Osteoblast (primary cell): ENCODE measurements around the gene KCTD21. TPM values are rescaled to one million over a fixed set of nuclear protein-coding genes. Genes with fewer than 3 reads are reported as not detected.

Experiments used
- DNase-seq: peaks from one replicate; pipeline ENCODE4 v3.0.0; 2011; ENCODE audit warnings: low spot score, mixed read lengths; ENCODE audit not compliant: insufficient read length; ENCODE audit errors: missing footprints
- H2AFZ ChIP-seq: 2 replicates; pipeline ENCODE4 v1.6.0; 2011; ENCODE audit warnings: mild to moderate bottlenecking, low read length
- H3K27ac ChIP-seq: 2 replicates; pipeline ENCODE4 v1.5.1; 2011; ENCODE audit warnings: mild to moderate bottlenecking, low read depth, low read length, moderate library complexity
- H3K27me3 ChIP-seq: 2 replicates; pipeline ENCODE4 v1.6.0; 2012; ENCODE audit warnings: mild to moderate bottlenecking, control low read depth, inconsistent platforms, low read length, moderate library complexity; ENCODE audit not compliant: insufficient read depth
- H3K36me3 ChIP-seq: 2 replicates; pipeline ENCODE4 v1.5.1; 2011; ENCODE audit warnings: mild to moderate bottlenecking, low read length, control low read depth, moderate library complexity; ENCODE audit not compliant: insufficient read depth
- H3K4me1 ChIP-seq: 2 replicates; pipeline ENCODE4 v1.5.1; 2011; ENCODE audit warnings: mild to moderate bottlenecking, low read length, control low read depth, moderate library complexity; ENCODE audit not compliant: insufficient read depth
- H3K4me2 ChIP-seq: 2 replicates; pipeline ENCODE4 v1.6.0; 2011; ENCODE audit warnings: mild to moderate bottlenecking, low read length; ENCODE audit not compliant: insufficient read depth
- H3K4me3 ChIP-seq: fragments of 200-600 bp; sonication (generic); 3 replicates; pipeline ENCODE4 v1.5.1; 2012; ENCODE audit warnings: mild to moderate bottlenecking, low read length, inconsistent platforms; ENCODE audit not compliant: insufficient read depth
- H3K79me2 ChIP-seq: 2 replicates; pipeline ENCODE4 v1.6.0; 2012; ENCODE audit warnings: mild to moderate bottlenecking, low read length, control low read depth, inconsistent platforms; ENCODE audit not compliant: insufficient read depth
- H3K9me3 ChIP-seq: 2 replicates; pipeline ENCODE4 v1.5.1; 2011; ENCODE audit warnings: low read depth, low read length, control low read depth
- H4K20me1 ChIP-seq: 2 replicates; pipeline ENCODE4 v1.6.0; 2012; ENCODE audit warnings: mild to moderate bottlenecking, low read length, control low read depth; ENCODE audit not compliant: insufficient read depth
- total RNA-seq: library from RNA; depleted of rRNA; stranded (reverse); fragments of >200 nt; gene quantifications from 2 replicates; pipeline ENCODE4 v1.2.3, GENCODE V29; 2012
- TF ChIP-seq, protein P1 (sequence below): IDR thresholded peaks from 2 replicates; pipeline ENCODE4 v1.5.1; 2011; ENCODE audit warnings: mild to moderate bottlenecking, low read depth, low read length, moderate library complexity; ENCODE audit errors: extremely low read depth

Gene KCTD21
- total RNA-seq, 1 donor, result 14.5 TPM

DNA sequence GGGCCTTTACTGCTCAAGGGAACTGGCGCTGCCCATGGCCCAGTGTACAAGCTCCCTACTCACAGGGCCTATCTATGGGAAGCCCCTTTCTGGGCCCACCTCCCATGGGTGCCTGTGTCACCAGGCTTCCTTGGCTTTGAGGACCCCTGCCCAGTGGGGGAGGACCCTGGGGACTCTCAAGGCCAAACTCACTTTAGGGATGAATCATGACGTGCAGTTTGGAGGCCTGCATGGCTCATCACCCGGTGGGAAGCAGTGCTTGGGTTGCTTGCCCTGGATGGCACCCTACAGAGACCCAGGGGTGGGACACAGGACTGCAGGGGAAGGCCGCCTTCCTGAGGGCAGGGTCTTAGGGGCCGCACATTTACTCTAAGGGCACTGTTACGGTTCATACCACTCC, 16.5 kb downstream of the KCTD21 start:
- Histone ChIP-seq H3K9me3 (no peaks in the 10 kb centered on the region), H4K20me1 (no peaks in the 10 kb centered on the region), H3K79me2 (peaks cover 5% of the 10 kb centered on the region), H3K4me3 (no peak overlapping the region), H3K4me2 (no peak overlapping the region), H3K27ac (peak overlapping the region; percentile 100), H2AFZ (no peak overlapping the region), H3K27me3 (no peaks in the 10 kb centered on the region), H3K36me3 (peaks cover 20% of the 10 kb centered on the region), H3K4me1 (peaks cover 48% of the 10 kb centered on the region)
- peak; percentile 62 for DNase-seq
- TF ChIP-seq, protein P1, sequence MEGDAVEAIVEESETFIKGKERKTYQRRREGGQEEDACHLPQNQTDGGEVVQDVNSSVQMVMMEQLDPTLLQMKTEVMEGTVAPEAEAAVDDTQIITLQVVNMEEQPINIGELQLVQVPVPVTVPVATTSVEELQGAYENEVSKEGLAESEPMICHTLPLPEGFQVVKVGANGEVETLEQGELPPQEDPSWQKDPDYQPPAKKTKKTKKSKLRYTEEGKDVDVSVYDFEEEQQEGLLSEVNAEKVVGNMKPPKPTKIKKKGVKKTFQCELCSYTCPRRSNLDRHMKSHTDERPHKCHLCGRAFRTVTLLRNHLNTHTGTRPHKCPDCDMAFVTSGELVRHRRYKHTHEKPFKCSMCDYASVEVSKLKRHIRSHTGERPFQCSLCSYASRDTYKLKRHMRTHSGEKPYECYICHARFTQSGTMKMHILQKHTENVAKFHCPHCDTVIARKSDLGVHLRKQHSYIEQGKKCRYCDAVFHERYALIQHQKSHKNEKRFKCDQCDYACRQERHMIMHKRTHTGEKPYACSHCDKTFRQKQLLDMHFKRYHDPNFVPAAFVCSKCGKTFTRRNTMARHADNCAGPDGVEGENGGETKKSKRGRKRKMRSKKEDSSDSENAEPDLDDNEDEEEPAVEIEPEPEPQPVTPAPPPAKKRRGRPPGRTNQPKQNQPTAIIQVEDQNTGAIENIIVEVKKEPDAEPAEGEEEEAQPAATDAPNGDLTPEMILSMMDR, result no peak

DNA sequence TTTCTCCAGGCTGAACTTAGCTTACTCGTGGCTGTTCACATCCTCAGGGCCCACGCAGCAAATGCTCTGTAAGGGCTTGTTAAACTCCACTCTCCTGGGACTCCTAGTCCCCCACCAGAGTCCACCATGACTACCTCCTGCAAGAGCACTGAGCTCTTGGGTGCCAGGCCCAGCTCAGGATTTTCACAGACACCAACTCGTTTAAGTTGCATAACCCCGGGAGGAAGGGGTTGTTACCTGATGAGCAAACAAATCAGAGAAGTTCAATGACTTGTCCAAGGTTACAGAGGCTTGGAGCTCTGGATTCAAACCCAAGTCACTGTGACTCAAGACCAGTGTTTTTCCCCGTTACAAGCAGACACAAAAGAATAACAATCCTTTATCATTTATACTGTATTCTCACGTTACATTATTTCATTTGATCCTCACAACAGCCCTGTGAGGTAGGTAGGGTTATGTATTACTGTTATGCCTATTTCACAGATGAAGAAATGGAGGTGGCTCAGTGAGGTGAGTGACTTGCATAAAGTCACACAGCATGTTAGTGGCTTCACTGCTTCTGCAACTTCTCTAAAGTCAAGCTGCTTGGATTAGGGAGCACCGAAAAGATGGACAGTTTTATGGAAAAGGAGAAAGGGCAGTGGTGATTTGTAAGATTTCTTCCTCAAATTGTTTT, 17.4 kb downstream of the KCTD21 start:
- no peaks in the 10 kb centered on the region for H3K9me3 ChIP-seq
- H3K27ac ChIP-seq, result peak overlapping the region; percentile 100
- H3K27me3 ChIP-seq, result no peaks in the 10 kb centered on the region
- H3K4me1 ChIP-seq, result peaks cover 50% of the 10 kb centered on the region
- peak; percentile 71 for DNase-seq
- no peaks in the 10 kb centered on the region for H3K79me2 ChIP-seq
- H2AFZ ChIP-seq, result no peak overlapping the region
- no peaks in the 10 kb centered on the region for H4K20me1 ChIP-seq
- TF ChIP-seq, protein P1, result no peak
- H3K4me2 ChIP-seq, result no peak overlapping the region
- peaks cover 14% of the 10 kb centered on the region for H3K36me3 ChIP-seq
- H3K4me3 ChIP-seq, result no peak overlapping the region

DNA sequence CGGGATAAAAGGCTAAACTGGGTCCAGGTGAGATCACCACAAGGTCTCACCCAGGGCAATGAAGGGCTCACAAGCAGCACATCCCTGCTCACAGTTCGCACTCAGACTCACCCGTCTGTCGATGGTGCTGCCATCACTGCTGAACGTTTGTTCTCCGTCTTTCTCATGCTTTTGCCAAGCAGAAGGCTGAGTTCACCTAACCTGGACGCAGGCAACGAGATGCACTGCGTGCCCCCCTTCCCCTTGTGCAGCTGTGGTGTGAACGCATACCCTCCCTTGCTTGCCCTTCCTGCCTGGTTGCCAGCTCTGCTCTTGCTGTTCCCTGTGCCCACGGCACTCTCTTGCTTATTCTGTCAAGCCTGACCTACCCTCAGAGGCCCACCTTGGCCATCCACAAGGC, 18.0 kb downstream of the KCTD21 start:
- no peak overlapping the region for H2AFZ ChIP-seq
- DNase-seq, result peak; percentile 52
- no peak overlapping the region for H3K4me2 ChIP-seq
- H3K36me3 ChIP-seq, result peaks cover 13% of the 10 kb centered on the region
- peak overlapping the region; percentile 100 for H3K27ac ChIP-seq
- H4K20me1 ChIP-seq, result no peaks in the 10 kb centered on the region
- no peaks in the 10 kb centered on the region for H3K27me3 ChIP-seq
- H3K9me3 ChIP-seq, result no peaks in the 10 kb centered on the region
- TF ChIP-seq, protein P1, result no peak
- H3K4me3 ChIP-seq, result no peak overlapping the region
- no peaks in the 10 kb centered on the region for H3K79me2 ChIP-seq
- H3K4me1 ChIP-seq, result peaks cover 50% of the 10 kb centered on the region

DNA sequence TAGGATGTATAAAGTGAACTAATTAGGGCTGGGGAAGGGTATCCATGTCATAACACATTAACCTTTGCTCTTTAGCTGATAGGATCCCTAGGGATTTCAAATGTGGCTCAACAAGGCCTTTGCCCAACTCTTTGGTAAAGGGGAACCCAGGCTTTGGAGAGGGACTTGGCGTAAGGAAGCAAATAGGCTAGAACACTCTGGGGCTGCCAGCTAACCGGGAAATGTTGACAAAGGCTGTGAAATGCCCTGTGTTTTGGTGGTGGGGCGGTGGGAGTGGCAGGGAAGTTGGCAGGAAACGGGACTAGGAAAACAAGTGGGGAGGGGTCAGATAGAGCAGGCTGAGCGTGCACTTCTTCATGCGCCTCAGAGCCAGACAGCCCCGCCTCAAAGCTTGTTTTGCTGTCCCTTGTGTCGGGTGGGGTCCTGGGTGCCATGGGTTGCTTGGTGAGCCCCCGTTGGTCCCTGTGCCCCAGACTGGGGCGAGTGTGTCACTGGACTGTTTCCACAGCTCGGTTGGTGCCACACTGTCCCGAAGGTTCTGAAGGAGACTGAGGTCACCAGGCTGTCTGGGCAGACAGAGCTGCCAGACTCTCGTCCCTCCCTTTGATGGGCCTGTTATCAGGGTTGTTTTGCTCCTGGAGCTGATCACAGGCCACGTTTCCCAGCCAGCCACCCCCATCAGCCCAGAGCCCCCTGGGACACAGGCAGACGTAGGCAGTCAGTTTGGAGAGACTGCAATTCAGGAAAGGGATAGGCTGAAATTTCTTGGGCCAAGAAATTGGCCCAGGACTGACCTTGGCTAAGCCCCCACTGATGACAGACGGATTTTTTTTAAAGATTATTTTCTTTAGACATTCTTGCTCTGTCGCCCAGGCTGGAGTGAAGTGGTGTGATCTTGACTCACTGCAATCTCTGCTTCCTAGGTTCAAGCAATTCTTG, 19.6 kb downstream of the KCTD21 start:
- Histone ChIP-seq H3K36me3 (peaks cover 7% of the 10 kb centered on the region), H3K79me2 (no peaks in the 10 kb centered on the region), H3K4me2 (peak overlapping the region; percentile 50), H3K27me3 (no peaks in the 10 kb centered on the region), H3K27ac (peak overlapping the region; percentile 100), H3K4me3 (peak overlapping the region; percentile 32), H4K20me1 (no peaks in the 10 kb centered on the region), H3K9me3 (no peaks in the 10 kb centered on the region), H2AFZ (peak overlapping the region; percentile 77), H3K4me1 (peaks cover 51% of the 10 kb centered on the region)
- DNase-seq, result peak; percentile 88
- TF ChIP-seq, protein P1, result no peak
